NCI-H2171 treated with DMSO at 0.1 percent for 48 hours (cell line): Measurements from ENCODE around the gene KCNK16.
"Not testable (repeated sequence)": the region's sequence is repeated elsewhere in the genome, so short reads cannot be mapped to it uniquely, and the experiment has no call there.

ENCODE experiments used
- DNase-seq: peaks from one replicate; lab custom pipeline; 2025; lab: John Stamatoyannopoulos, UW

Gene KCNK16

GRCh38 chr6:39309942-39310531 lies 12.5 kb downstream of the KCNK16 start:
- peak; percentile 66 for DNase-seq

GRCh38 chr6:39307462-39307861 lies 15.0 kb downstream of the KCNK16 start:
- DNase-seq, result no peak

- DNase-seq, result no peak
Observed at GRCh38 chr6:39304951-39305350, 17.6 kb downstream of the KCNK16 start.

DNA sequence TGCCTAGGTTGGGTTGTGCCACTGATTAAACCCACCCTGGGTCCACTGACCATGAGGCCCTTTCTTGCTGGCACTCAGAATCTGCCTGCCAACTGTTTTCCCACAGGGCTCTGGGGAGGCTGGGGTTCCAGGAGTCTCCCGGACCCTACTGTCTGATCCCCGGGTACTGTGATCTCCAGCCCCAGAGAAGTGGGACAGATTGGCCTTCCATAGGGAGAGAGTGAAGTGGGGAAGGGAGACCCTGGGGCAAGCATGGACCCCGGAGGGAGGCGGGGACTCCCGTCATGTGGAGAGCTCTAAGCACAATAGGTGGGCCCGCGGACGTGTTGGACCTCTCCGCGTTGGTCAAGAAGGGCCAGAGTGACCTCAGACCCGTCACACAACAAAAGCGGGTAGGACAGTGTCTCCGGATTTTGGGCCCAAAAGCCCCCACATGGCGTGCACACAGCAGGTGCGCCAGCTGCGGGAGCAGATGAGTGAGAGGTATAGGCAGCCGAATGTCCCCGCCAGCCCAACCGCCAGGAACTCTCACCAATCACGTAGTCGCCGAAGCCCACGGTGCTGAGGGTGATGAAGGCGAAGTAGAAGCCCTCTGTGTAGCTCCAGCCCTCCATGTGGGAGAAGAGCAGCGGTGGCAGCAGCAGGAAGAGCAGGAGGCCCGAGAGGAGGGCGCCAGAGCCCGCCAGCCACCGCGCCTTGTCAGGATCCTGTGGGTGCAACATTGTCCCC lies 18.9 kb downstream of the KCNK16 start:
- DNase-seq, result no peak

- DNase-seq, result peak; percentile 40
Observed at GRCh38 chr6:39302669-39303424, 19.7 kb downstream of the KCNK16 start.

DNA sequence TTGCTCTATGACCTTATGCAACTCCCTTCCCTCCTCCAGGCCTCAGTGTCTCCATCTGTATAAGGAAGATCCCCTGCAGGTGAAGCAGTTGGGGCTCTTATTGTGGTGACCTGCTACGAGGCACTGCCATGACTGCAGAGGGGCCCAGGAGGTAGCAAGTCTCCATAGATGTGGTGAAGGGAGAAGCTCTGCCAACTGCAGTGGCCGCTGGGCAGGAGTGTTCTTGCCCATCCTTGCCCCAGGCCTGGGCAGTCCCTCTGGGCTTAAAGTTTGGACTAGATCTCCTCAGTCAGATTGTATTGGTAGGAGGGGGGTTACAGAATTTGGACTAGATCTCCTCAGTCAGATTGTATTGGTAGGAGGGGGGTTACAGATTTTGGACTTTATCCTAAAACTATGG lies 20.5 kb downstream of the KCNK16 start:
- DNase-seq, result no peak

DNA sequence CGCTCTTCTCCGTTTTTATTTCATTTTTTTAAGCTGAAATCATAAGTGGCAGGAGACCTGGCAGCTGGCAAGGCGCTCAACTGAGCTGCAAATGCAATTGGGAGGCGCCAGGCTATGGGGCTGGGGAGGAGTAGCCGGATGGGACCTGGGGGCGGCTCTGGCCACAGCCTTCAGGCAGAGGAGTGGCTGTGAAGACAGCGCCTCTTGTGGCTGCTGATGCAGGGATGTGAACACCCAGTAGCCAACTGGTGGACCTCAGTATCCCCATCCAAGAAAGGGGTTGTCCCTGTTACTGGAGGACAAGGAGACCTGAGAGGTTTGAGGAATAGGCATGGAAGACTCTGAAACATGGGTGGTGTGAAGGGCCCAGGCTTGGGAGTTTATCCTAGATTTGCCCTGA lies 20.9 kb downstream of the KCNK16 start:
- no peak for DNase-seq

GRCh38 chr6:39300739-39301138 lies 21.8 kb downstream of the KCNK16 start:
- no peak for DNase-seq

- no peak for DNase-seq
Observed at GRCh38 chr6:39298061-39298460, 24.4 kb downstream of the KCNK16 start.

GRCh38 chr6:39296745-39297640 lies 25.5 kb downstream of the KCNK16 start:
- no peak for DNase-seq

- DNase-seq, result no peak
Observed at GRCh38 chr6:39295611-39296011, 26.9 kb downstream of the KCNK16 start.

- DNase-seq, result no peak
Observed at GRCh38 chr6:39294899-39295298, 27.6 kb downstream of the KCNK16 start.

GRCh38 chr6:39294133-39294532 lies 28.4 kb downstream of the KCNK16 start:
- no peak for DNase-seq

DNA sequence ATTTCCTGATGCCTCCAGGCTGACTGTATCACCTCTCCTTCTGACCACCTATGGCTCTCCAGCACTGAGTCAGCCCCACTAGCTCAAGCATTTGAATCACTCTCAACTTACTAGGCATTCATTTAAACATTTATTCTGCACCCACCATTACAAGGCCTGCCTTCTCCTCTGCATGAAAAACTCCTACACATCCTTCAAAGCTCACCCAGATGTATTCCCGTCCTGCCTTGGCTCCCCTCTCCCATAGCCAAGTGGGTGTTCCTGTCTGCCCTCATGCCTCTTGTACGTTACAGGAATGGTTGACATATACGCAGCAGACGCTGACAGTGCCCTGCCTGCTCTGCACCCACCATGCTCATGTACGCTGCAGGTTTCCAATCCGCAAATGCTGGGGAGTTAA lies 29.9 kb downstream of the KCNK16 start:
- no peak for DNase-seq

DNA sequence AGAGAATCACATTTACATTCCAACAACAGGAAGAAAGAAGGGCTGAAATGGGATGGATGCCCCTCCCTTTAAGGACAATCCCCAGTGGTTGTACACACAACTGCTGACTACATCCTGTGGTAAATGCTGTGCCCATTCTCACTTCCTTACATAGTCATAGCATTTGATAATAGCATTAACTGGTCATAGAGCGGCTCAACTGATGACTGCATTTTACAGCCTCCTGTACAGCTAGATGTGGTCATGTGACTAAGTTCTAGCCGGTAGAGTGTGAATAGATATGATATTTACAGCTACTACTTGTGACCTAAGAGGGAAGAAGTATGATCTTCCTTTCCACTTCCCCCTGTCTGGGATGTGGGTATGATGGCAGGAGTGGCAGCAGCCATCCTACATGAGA lies 33.0 kb downstream of the KCNK16 start:
- DNase-seq, result no peak

DNA sequence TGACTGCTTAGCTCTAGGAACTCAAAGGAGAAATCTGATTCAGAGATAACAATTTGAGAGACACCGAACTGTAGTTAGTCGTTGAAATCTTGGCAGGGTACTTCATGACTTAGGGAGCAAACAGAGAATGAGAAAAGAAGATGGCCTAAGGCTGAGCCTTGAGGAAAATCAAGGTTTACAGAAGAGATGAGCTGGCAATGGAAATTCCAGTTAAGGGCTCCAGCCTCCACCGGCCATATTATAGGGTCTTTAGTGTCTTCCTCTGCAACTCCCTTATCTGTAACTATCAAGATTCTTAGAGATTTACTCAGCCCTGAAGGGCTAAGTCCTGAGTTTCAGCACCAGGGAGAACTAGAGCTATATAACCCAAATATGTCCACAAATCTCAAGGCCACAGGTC lies 34.9 kb downstream of the KCNK16 start:
- DNase-seq, result no peak

- not testable (repeated sequence) for DNase-seq
Observed at GRCh38 chr6:39286596-39286995, 35.9 kb downstream of the KCNK16 start.

DNA sequence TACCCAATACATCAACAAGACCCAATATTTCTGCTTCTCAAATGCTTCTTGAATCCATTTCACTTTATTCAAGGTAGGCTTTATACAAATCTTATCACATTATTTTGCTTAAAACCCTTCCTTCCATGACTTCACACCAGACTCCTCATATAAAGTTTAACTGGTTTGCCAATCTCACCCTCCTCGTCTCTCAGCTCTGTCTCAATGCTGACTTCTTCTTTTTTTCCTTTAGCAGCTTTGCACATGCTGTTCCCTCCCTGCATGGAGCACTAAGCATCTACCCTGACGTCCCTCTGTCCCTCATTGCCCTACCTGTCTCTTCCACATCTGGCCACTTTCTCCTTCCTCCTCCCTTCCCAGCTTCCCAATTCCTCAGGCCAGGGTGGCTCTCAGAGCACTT lies 39.7 kb downstream of the KCNK16 start:
- no peak for DNase-seq

GRCh38 chr6:39281312-39281980 lies 41.1 kb downstream of the KCNK16 start:
- DNase-seq, result no peak

- DNase-seq, result no peak
Observed at GRCh38 chr6:39280247-39280731, 42.2 kb downstream of the KCNK16 start.

DNA sequence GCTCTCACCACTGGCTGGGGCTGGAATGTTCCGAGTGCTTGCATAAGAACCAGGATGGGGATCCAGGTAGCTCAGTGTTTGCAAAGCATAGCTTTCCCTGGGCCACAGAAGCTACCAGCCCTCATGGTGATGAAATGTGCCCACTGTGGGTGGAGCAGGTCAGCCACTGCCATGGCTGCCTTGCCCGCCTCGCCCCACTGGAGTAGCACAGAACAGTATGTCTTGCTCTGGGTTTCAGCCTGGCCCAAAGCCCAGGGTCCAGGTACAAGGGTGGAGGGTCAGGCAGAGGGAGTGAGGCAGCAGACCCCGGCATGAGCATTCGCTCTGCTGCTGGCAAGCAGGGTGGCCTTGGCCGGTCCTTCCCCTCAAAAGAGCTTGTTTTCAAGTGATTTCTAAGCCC lies 43.0 kb downstream of the KCNK16 start:
- DNase-seq, result no peak
